Stimulated activated CD4-positive, alpha-beta T cell treated with anti-CD3 and anti-CD28 coated beads, Interleukin-12 subunit alpha, Interleukin-12 subunit beta, amount 100 ng/mL, for 4 hours (primary cell): ENCODE measurements around the gene PARP15.
"Not testable (repeated sequence)": the region's sequence is repeated elsewhere in the genome, so short reads cannot be mapped to it uniquely, and the experiment has no call there.

Source experiments
- DNase-seq: peaks from one replicate; pipeline ENCODE4 v3.0.0-alpha.2; 2020

The PARP15 gene

GRCh38 chr3:122621112-122621511, 43.7 kb downstream of the PARP15 start:
- DNase-seq: no peak

GRCh38 chr3:122623031-122623829, 45.8 kb downstream of the PARP15 start:
- no peak for DNase-seq

- DNase-seq: no peak
Measured at GRCh38 chr3:122626515-122627180, 49.2 kb downstream of the PARP15 start.

GRCh38 chr3:122627301-122627700, 49.9 kb downstream of the PARP15 start:
- DNase-seq: no peak

GRCh38 chr3:122628567-122628966, 51.1 kb downstream of the PARP15 start:
- no peak for DNase-seq

GRCh38 chr3:122629763-122630162, 52.3 kb downstream of the PARP15 start:
- no peak for DNase-seq

GRCh38 chr3:122635789-122636188, 58.3 kb downstream of the PARP15 start:
- DNase-seq: no peak

GRCh38 chr3:122636697-122637096, 59.2 kb downstream of the PARP15 start:
- DNase-seq: no peak

GRCh38 chr3:122640437-122640999, 63.1 kb downstream of the PARP15 start:
- DNase-seq: no peak

- no peak for DNase-seq
Measured at GRCh38 chr3:122642935-122643334, 65.5 kb downstream of the PARP15 start.

- DNase-seq: no peak
Measured at GRCh38 chr3:122646146-122646988, 68.9 kb downstream of the PARP15 start.

- not testable (repeated sequence) for DNase-seq
Measured at GRCh38 chr3:122651233-122651907, 73.9 kb downstream of the PARP15 start.

GRCh38 chr3:122651962-122652361, 74.5 kb downstream of the PARP15 start:
- DNase-seq: not testable (repeated sequence)

- not testable (repeated sequence) for DNase-seq
Measured at GRCh38 chr3:122658336-122658735, 80.9 kb downstream of the PARP15 start.

- no peak for DNase-seq
Measured at GRCh38 chr3:122660297-122660974, 83.0 kb downstream of the PARP15 start.

- no peak for DNase-seq
Measured at GRCh38 chr3:122661633-122662032, 84.2 kb downstream of the PARP15 start.

GRCh38 chr3:122662505-122662904, 85.1 kb downstream of the PARP15 start:
- no peak for DNase-seq

- no peak for DNase-seq
Measured at GRCh38 chr3:122665226-122665786, 87.9 kb downstream of the PARP15 start.

- DNase-seq: no peak
Measured at GRCh38 chr3:122665881-122666280, 88.4 kb downstream of the PARP15 start.

GRCh38 chr3:122668930-122669730, 91.7 kb downstream of the PARP15 start:
- peak; percentile 19 for DNase-seq

GRCh38 chr3:122671553-122671952, 94.1 kb downstream of the PARP15 start:
- no peak for DNase-seq
